ENCODE data around the gene DOCK6. TPM values are rescaled to one million over a fixed set of nuclear protein-coding genes. Genes with fewer than 3 reads are reported as not detected.

DOCK6 gene
- total RNA-seq, 1 experiment from 2014 or later = 88.8 TPM

DNA sequence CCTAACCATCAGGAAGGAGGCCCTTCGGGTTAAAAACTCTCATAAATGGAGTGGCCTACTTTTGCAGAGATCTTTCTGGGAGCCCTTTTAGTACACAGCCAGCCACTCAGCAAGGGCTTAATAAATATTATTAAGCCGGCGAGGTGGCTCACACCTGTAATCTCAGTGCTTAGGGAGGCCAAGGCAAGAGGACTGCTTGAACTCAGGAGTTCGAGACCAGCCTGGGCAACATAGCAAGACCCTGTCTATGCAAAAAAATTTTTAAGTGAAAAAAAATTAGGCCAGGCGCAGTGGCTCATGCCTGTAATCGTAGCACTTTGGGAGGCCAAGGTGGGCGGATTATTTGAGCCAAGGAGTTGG lies 64.2 kb downstream of the DOCK6 start:
- TF ChIP-seq PRRX2 (CRISPR knock-in tag; IDR thresholded peaks at IDR 0.05) (no peak), ZNF121 (CRISPR knock-in tag; IDR thresholded peaks at IDR 0.05) (peak; percentile 76; the same call in 1 of the 2 replicates)
- no peaks in the 10 kb centered on the region for H3K9me3 Mint-ChIP-seq
- H3K4me1 Mint-ChIP-seq = peaks cover 10% of the 10 kb centered on the region
- ChIA-PET POLR2A (interaction anchor here (1.0 kb wide), 1 partner anchor 55 kb away, joined by 4 read pairs; no protein-coding TSS in a partner anchor), CTCF (interaction anchor here (0.8 to 1.7 kb wide), 5 partner anchors 29 to 247 kb away, joined by 3 to 6 read pairs (median 3); no protein-coding TSS in a partner anchor)
- DNase-seq (ENCODE audit: low spot score) = no peak
- no peak for ATAC-seq
- peak overlapping the region; percentile 77; the same call in 1 of the 2 replicates for H3K27ac Mint-ChIP-seq
- H3K27me3 Mint-ChIP-seq (ENCODE audit: low read depth) = no peaks in the 10 kb centered on the region
- H3K36me3 Mint-ChIP-seq = no peaks in the 10 kb centered on the region; the same call in none of the 2 replicates
- H3K4me3 Mint-ChIP-seq = peak overlapping the region; percentile 69

GRCh38 chr19:11197291-11198174 lies 64.8 kb downstream of the DOCK6 start, which contains the start of gene KANK2:
TSS of gene KANK2 (minus strand) at chr19:11197545. CDS start at chr19:11194511, 3,034 bp downstream.
- Mint-ChIP-seq H3K9me3 (no peaks in the 10 kb centered on the region), H3K4me1 (peaks cover 10% of the 10 kb centered on the region), H3K27ac (peak within 1 kb of the TSS; percentile 77; the same call in 1 of the 2 replicates), H3K4me3 (peak within 1 kb of the TSS; percentile 80), H3K36me3 (no peaks in the 10 kb centered on the region; the same call in none of the 2 replicates), H3K27me3 (ENCODE audit: low read depth) (no peaks in the 10 kb centered on the region)
- POLR2A ChIA-PET = interaction anchor here (0.6 to 1.0 kb wide), 2 partner anchors 54 to 1462 kb away, joined by 4 to 5 read pairs; no protein-coding TSS in a partner anchor
- peak; percentile 82 for DNase-seq (ENCODE audit: low spot score)
- peak; percentile 81 for ATAC-seq
- CTCF ChIA-PET = interaction anchor here (0.8 to 1.7 kb wide), 5 partner anchors 30 to 67 kb away, joined by 3 to 6 read pairs (median 3); no protein-coding TSS in a partner anchor
- no peak for TF ChIP-seq NR1H2 (CRISPR knock-in tag; IDR thresholded peaks at IDR 0.05)
- no peak for TF ChIP-seq MAX (CRISPR knock-in tag; IDR thresholded peaks at IDR 0.05)
- TF ChIP-seq ERG (CRISPR knock-in tag; IDR thresholded peaks at IDR 0.05) = no peak
- no peak for TF ChIP-seq KAT7 (CRISPR knock-in tag; IDR thresholded peaks at IDR 0.05; ENCODE audit: borderline replicate concordance)
- peak; percentile 49; the same call in 1 of the 2 replicates for TF ChIP-seq NFE2L1 (CRISPR knock-in tag; IDR thresholded peaks at IDR 0.05)
- no peak for TF ChIP-seq RORB (CRISPR knock-in tag; IDR thresholded peaks at IDR 0.05)
- TF ChIP-seq E2F5 (CRISPR knock-in tag; IDR thresholded peaks at IDR 0.05) = no peak; the same call in 1 of the 2 replicates
- TF ChIP-seq ZNF138 (CRISPR knock-in tag; conservative IDR thresholded peaks at IDR 0.05) = no peak
- TF ChIP-seq FOXP1 (CRISPR knock-in tag; IDR thresholded peaks at IDR 0.05; ENCODE audit: borderline replicate concordance) = peak; percentile 32; the same call in 1 of the 2 replicates
- TF ChIP-seq, protein P1, sequence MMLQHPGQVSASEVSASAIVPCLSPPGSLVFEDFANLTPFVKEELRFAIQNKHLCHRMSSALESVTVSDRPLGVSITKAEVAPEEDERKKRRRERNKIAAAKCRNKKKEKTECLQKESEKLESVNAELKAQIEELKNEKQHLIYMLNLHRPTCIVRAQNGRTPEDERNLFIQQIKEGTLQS (CRISPR knock-in tag; conservative IDR thresholded peaks at IDR 0.05) = no peak
- no peak for TF ChIP-seq E2F1 (CRISPR knock-in tag; IDR thresholded peaks at IDR 0.05)
- TF ChIP-seq FOXJ3 (CRISPR knock-in tag; IDR thresholded peaks at IDR 0.05; ENCODE audit: borderline replicate concordance) = no peak
- no peak for TF ChIP-seq JAZF1 (CRISPR knock-in tag; IDR thresholded peaks at IDR 0.05)
- TF ChIP-seq GABPB1 (CRISPR knock-in tag; IDR thresholded peaks at IDR 0.05) = 0 out of 2 replicates have a peak, but pooled peaks have one; percentile 5
- no peak for TF ChIP-seq FOXP4 (CRISPR knock-in tag; IDR thresholded peaks at IDR 0.05)
- TF ChIP-seq CREB1 (CRISPR knock-in tag; IDR thresholded peaks at IDR 0.05) = no peak
- TF ChIP-seq, protein P2, sequence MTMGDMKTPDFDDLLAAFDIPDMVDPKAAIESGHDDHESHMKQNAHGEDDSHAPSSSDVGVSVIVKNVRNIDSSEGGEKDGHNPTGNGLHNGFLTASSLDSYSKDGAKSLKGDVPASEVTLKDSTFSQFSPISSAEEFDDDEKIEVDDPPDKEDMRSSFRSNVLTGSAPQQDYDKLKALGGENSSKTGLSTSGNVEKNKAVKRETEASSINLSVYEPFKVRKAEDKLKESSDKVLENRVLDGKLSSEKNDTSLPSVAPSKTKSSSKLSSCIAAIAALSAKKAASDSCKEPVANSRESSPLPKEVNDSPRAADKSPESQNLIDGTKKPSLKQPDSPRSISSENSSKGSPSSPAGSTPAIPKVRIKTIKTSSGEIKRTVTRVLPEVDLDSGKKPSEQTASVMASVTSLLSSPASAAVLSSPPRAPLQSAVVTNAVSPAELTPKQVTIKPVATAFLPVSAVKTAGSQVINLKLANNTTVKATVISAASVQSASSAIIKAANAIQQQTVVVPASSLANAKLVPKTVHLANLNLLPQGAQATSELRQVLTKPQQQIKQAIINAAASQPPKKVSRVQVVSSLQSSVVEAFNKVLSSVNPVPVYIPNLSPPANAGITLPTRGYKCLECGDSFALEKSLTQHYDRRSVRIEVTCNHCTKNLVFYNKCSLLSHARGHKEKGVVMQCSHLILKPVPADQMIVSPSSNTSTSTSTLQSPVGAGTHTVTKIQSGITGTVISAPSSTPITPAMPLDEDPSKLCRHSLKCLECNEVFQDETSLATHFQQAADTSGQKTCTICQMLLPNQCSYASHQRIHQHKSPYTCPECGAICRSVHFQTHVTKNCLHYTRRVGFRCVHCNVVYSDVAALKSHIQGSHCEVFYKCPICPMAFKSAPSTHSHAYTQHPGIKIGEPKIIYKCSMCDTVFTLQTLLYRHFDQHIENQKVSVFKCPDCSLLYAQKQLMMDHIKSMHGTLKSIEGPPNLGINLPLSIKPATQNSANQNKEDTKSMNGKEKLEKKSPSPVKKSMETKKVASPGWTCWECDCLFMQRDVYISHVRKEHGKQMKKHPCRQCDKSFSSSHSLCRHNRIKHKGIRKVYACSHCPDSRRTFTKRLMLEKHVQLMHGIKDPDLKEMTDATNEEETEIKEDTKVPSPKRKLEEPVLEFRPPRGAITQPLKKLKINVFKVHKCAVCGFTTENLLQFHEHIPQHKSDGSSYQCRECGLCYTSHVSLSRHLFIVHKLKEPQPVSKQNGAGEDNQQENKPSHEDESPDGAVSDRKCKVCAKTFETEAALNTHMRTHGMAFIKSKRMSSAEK (CRISPR knock-in tag; IDR thresholded peaks at IDR 0.05; ENCODE audit: borderline replicate concordance) = no peak
- no peak for TF ChIP-seq NR3C1 (CRISPR knock-in tag; conservative IDR thresholded peaks at IDR 0.05; ENCODE audit: low read depth)

Measured in WTC11 (cell line).